Esophagus mucosa (tissue), 1 donor: ENCODE results near the gene SEH1L. TPM values are rescaled to one million over a fixed set of nuclear protein-coding genes. Genes with fewer than 3 reads are reported as not detected.
A peak's percentile ranks its signal among the peaks of the same experiment; 100 is the strongest.
"Not testable (repeated sequence)": the region's sequence is repeated elsewhere in the genome, so short reads cannot be mapped to it uniquely, and the experiment has no call there.

Source experiments
- ATAC-seq: fragments of 200-7000 bp; cut with Tn5 transposase; one replicate; pipeline ENCODE4 v1.9.1; 2020
- total RNA-seq: library from RNA; stranded (reverse); gene quantifications from one replicate; pipeline ENCODE4 v1.2.4, GENCODE V29; 2023
- donor health status: DM: yes; HTN: yes; CAD: no.

Gene SEH1L, protein sequence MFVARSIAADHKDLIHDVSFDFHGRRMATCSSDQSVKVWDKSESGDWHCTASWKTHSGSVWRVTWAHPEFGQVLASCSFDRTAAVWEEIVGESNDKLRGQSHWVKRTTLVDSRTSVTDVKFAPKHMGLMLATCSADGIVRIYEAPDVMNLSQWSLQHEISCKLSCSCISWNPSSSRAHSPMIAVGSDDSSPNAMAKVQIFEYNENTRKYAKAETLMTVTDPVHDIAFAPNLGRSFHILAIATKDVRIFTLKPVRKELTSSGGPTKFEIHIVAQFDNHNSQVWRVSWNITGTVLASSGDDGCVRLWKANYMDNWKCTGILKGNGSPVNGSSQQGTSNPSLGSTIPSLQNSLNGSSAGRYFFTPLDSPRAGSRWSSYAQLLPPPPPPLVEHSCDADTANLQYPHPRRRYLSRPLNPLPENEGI
- 41.4 TPM for total RNA-seq

GRCh38 chr18:12947285-12948049, at the start of gene SEH1L:
Gene SEH1L, plus strand, starts transcription at chr18:12948011. Its CDS starts 111 bp downstream, at chr18:12948122.
- peak; percentile 99 for ATAC-seq

GRCh38 chr18:12901208-12901607, 46.6 kb upstream of the SEH1L start:
- ATAC-seq: not testable (repeated sequence)

GRCh38 chr18:12904012-12904516, 43.7 kb upstream of the SEH1L start:
- ATAC-seq: no peak

- ATAC-seq: no peak
These were observed 41.7 kb upstream of the SEH1L start for GRCh38 chr18:12906119-12906518.

DNA sequence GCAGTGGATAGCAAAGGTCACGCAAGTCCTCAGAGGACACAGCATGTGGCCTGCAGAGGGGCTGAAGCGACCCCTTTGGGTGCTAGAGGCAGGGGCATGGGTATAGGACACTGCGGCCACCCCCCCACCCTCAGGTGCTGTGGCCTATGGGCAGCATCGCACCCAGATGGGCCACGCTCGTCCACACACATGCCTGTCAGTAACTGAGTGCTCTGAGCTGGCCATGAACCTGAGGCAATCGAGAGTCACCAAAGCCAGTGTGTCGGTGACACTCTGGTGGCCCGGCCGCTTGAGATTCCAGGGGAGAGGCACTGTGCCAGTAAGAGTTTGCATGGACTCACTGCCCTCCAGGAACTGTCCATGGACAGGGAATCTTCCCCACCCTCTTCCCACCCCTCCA, 41.0 kb upstream of the SEH1L start:
- no peak for ATAC-seq

GRCh38 chr18:12907258-12907925, 40.4 kb upstream of the SEH1L start:
- ATAC-seq: no peak

- no peak for ATAC-seq
These were observed 39.1 kb upstream of the SEH1L start for GRCh38 chr18:12908706-12909105.

DNA sequence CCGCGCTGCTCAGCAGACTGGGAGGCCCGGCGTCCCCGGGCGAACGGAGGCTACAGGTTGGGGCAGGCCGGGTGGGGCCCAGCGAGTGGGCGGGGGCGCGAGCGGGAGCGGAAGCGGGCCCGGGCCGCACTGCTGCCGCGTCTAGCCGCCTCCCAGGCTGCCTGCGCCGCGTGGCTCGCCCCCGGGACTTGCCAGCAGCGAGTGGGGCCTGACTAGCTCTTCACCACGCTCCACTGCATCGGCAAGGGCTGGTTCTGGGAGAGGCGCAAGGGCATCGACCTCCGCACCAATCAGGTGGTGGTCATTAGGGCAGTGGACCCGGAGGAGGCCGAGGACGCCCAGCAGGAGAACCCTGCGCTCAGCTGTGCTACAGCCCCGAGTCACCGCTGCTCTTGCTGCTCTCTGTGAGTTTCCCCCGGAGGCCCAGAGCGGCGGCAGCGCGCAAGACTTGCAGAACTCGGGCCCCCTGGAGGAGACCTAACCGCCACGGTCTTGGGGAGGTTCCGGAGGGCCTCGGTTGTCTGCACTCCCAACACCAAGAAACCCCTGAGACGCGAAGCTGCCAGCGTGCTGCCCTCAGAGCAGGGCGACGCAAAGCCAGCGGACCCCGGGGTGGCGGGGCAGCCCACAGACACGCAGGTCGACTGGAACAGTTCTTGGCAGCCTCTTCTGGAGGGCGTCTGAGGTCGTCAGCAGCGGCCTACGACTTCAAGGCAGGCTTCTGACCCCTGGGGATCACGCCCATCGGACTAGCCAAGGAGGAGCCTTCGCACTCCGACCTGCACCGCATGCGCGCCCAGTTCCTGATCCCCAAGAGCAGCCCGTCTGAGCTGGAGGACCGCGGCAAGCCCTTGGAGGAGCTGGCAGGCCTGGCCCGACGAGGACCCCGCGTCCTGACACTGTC, 36.5 kb upstream of the SEH1L start:
- peak; percentile 49 for ATAC-seq

GRCh38 chr18:12911929-12912703, 35.7 kb upstream of the SEH1L start:
- peak; percentile 33 for ATAC-seq

DNA sequence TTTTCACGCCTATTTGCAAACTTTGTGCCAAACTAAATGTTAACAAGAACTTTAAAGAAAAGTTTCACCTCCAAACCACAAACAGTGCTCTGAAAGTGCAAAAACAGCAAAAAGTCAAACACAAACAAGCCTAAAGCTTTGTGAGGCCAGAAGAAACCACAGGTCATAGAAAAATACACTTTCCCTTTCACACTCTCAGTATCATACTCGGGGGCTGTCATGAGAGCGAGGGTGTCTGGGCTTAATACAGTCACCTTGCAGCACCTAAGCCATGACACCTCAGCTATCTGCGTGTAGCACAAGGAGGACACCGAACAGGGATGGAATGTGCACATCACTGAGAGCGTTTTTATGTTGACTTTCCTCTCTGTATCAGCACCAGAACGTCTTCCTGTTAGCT, 26.6 kb upstream of the SEH1L start:
- ATAC-seq: no peak

DNA sequence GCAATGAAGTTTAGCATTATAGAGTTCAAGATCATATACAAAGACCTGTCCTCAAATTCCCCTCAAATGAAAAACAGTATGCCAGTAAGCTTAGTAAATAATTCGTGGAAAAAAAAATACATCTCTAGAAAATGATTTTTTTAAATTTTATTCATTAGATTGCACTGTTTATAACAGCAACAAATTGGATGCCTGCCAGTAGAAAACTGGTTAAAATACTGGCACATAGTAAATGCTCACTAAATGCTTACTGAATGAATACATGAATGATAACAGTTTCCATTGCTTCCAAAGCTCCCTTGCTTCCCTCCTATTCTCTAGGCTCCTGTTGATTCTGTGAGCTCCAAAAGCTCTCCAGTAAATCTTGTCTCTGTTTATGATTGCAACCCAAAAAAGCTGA, 25.5 kb upstream of the SEH1L start:
- no peak for ATAC-seq

DNA sequence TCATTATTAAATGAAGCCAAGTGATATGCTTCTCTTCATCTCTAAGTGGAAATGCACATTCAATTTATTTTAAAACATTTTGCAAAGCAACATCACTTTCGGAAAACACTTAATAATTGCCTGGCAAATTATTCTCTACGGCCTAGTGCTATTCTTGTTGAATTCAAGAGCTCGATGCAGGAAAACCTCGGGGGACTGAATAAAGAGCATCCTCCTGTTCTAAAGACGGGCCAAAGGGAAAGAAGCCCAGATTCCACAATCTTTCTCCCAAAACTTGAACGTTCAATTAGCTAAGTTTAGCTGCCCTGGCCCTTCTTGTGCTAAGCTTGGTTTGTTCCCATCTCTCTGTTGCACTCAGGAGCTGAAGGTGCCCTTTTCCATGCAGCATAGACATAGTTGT, 23.2 kb upstream of the SEH1L start:
- ATAC-seq: no peak

DNA sequence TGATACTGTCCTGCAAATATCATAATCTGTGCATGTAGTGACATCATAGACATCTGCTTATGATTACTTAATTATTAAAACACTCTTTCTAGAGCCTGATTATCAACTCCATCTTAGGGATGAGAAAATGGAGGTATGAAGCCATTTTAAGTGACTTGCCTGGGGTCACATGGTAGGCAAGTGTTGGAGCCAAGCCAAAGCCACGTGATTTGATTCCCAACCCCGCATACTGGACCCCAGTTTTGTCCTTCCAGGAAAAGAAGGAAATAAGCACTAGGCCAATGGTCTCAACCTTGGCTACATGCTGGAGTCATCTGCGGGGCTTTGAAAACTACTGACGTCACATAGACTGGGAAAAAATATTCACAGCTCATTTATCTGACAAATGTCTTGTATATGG, 19.6 kb upstream of the SEH1L start:
- no peak for ATAC-seq

- no peak for ATAC-seq
These were observed 19.2 kb upstream of the SEH1L start for GRCh38 chr18:12928641-12929040.

GRCh38 chr18:12929477-12930083, 18.2 kb upstream of the SEH1L start:
- ATAC-seq: peak; percentile 59

DNA sequence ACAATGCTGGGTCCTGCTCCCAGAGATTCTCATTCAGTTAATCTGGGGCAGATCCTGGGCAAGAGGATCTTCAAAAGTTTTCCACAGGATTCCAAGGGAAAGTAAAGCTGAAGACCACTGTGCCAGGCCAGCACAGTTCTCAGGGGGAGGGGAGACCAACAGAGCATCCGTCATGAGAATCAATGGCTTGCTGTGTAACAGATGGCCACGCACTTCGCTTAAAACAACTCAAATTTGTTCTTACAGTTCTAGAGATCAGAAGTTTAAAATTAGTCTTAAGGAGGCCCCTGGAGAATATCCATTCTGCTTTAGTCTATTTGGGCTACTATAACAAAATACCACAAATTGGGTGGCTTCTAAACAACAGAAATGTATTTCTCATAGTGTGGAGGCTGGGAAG, 17.4 kb upstream of the SEH1L start:
- ATAC-seq: no peak

DNA sequence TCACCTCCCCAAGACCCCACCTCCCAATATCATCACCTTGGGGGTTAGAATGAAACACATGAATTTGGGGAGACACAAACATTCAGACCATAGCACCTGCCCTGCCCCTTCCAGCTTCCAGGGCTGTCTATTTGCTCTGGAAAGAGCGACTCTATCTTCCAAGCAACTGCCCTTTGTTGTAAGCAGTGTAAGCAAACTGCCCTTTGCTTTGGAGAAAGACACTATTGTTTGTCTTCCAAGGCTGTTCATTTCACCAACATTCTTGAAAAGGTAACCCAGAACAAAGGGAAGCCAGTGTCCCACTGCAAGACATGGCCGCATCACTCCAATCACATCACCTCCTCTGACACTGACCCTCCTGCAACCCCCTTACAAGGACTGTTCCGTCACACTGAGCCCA, 16.9 kb upstream of the SEH1L start:
- no peak for ATAC-seq

GRCh38 chr18:12933327-12933726, 14.5 kb upstream of the SEH1L start:
- ATAC-seq: no peak

DNA sequence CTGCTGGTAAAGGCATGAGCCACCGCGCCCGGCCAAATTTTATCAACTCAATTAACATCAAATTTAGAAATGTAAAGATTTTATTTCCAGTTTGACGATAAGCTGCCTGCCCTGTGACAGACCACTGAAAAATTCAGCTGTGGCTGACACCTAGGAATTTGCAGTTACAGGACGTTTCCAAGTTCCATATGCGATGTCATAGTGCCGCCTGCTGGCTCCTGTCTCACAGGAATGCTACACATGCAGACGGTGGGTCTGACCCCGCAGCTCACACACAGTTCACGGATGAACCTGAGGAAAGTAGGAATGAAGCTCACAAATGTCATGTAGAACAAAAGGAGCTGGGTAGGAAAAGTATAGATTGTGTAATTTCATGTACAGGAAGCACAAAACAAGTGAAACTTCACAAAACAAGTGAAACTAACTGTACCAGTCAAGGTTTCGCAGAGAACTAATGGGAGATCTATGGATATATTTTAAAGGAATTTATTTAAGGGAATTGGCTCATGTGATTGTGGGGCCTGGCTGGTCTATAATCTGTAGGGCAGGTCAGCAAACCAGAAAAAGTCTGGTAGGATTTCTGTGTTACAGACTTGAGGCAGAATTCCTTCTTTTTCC, 13.2 kb upstream of the SEH1L start:
- peak; percentile 83 for ATAC-seq

GRCh38 chr18:12939162-12939561, 8.6 kb upstream of the SEH1L start:
- ATAC-seq: no peak
